Activated T-cell treated with anti-CD3 and anti-CD28 coated beads for 1 hour (primary cell): ENCODE measurements around the gene SLC25A43.

Experiments used
- DNase-seq: peaks from one replicate; pipeline ENCODE4 v3.0.0-alpha.2; 2020; ENCODE audit warnings: low read depth

Gene SLC25A43

DNA sequence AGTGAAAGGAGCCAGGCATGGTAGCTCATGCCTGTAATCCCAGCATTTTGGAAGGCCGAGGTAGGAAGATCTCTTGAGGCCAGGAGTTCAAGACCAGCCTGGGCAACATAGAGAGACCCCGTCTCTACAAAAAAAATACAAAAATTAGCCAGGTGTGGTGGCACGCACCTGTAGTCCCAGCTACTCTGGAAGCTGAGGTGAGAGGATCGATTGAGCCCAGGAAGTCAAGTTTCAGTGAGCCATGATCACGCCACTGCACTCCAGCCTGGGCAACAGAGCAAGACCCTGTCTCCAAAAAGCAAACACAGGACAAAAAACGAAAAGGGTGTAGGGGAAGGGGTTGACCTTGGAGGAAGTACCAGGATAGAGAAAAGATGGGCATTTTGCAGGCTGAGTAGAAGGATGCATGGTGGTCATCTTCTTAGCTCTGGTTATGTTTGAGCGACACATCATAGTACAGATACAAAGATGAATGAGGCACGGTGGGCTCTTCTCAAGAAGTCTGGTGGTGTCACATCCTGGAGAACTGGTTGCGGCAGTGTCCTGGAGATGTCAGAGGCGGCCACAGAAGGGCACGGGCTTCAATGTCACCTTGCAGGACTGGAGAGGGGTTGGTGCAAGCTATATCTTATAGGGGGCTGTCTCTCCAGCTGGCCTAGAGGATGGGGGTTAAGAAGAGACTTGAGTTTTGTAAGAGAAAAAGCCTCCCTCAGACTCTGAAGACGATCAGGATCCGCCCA lies 101.1 kb downstream of the SLC25A43 start:
- DNase-seq: no peak

DNA sequence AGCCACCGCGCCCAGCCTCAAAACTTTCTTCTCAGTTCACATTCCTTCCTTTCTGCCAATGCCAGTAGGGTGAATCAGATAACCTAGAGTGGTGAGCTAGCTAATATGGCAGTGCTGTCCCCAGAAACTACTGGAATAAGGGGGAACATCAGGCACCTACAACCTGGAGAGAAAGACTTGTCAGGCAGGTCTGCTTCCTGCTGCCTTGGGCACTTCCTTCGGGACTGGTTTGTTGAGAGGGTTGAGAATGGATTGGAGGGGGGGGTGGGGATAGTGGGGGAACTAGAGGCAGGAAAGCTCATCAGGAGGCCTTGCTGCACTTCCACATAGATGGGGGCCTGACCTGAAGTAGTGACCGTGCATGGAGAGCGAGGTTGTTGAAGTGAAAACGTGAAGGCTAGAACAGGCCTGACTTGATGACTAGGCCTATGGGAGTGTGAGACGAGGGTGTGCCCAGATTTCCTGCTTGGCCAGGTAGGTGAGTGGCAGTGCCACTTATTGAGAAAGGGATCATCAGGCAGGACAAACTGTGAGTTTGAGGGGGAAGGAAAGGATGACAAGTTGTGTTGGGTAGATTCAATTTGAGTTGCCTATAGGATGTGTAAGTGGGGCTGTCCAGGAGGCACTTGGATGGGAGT lies 102.5 kb downstream of the SLC25A43 start:
- DNase-seq: no peak

DNA sequence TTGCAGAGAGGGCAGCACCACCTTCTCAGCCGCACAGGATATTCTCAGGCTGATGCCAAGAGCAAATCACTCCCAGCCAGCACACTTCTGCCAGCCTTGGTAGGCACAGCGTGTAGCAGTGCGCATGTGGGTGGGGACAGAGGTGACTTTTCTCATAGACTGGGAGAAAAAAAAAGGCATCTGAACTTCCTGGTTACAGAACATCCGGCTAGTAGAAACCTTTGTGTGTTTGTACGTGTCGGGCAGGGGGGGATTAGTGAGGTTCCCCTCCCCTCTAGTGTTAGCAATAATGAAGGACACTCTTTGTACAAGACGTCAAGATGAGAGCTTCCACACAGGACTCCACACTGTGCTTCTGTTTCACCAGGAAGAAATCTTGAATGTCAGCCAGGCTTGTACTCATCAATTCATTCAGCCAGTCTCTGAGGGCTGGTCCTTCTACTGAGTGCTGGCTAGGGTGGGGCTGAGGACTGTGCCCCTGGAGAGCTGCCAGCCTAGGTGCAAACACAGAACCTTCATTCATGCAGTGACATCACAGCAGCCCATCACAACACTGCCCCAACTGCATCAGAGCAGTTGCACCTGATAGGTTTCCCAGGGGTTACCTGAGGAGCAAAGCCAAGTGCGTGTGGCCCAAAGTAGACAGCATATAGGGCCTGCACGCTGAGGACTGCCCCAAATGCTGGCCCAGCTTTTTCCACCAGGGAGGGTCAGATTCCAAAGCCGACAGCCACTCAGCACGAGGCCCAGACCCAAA lies 103.8 kb downstream of the SLC25A43 start:
- DNase-seq: no peak

- no peak for DNase-seq
Observed at GRCh38 chrX:119503484-119503861, 104.3 kb downstream of the SLC25A43 start.
